ENCODE data around the gene SCNN1B. TPM values are rescaled to one million over a fixed set of nuclear protein-coding genes. Genes with fewer than 3 reads are reported as not detected.

Gene SCNN1B
- total RNA-seq, 2 experiments from 2014 or later: not detected

DNA sequence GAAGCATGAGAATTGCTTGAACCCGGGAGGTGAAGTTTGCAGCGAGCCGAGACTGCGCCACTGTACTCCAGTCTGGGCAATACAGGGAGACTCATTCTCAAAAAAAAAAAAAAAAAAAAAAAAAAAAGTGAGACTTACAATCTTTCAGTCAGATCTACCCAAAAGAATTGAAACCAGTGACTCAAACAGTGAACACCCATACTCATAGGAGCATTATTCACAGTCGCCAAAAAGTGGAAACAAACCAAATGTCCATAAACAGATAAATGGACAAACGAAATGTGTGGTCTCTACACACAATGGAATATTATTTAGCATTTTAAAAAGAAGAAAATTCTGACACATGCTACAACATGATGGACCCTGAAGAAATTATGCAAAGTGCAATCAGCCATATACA is 9.1 kb upstream of the SCNN1B start:
- no peak overlapping the region for H3K4me3 ChIP-seq (ENCODE audit: low read length)
- intact Hi-C loops (cut with DNase I, micrococcal nuclease): no loop called here
- Mint-ChIP-seq H3K4me1 (ENCODE audit: low read depth) (no peaks in the 10 kb centered on the region), H3K27ac (no peak overlapping the region), H3K9me3 (no peaks in the 10 kb centered on the region), H3K36me3 (ENCODE audit: low read depth) (no peaks in the 10 kb centered on the region), H3K27me3 (peaks cover 35% of the 10 kb centered on the region), H3K4me3 (no peak overlapping the region)
- ChIA-PET POLR2A (no interaction called here), CTCF (no interaction called here)
- H3K27ac ChIP-seq (ENCODE audit: low read depth in 1 of 2, low read length in 2 of 2): no peak overlapping the region
- H3K4me1 ChIP-seq (ENCODE audit: insufficient read depth, low read length): no peaks in the 10 kb centered on the region
- ATAC-seq (ENCODE audit: poor library complexity) (no peak), DNase-seq (no peak)
- TF ChIP-seq, protein P1, sequence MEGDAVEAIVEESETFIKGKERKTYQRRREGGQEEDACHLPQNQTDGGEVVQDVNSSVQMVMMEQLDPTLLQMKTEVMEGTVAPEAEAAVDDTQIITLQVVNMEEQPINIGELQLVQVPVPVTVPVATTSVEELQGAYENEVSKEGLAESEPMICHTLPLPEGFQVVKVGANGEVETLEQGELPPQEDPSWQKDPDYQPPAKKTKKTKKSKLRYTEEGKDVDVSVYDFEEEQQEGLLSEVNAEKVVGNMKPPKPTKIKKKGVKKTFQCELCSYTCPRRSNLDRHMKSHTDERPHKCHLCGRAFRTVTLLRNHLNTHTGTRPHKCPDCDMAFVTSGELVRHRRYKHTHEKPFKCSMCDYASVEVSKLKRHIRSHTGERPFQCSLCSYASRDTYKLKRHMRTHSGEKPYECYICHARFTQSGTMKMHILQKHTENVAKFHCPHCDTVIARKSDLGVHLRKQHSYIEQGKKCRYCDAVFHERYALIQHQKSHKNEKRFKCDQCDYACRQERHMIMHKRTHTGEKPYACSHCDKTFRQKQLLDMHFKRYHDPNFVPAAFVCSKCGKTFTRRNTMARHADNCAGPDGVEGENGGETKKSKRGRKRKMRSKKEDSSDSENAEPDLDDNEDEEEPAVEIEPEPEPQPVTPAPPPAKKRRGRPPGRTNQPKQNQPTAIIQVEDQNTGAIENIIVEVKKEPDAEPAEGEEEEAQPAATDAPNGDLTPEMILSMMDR (IDR thresholded peaks at IDR 0.05): no peak
- H3K36me3 ChIP-seq (ENCODE audit: insufficient read depth, low read length): no peaks in the 10 kb centered on the region
- peaks cover 0 to 9% of the 10 kb centered on the region in 2 experiments for H3K9me3 ChIP-seq (ENCODE audit: control insufficient read depth in 1 of 2, insufficient read depth in 1 of 2, low read length in 2 of 2)
- no peaks in the 10 kb centered on the region for H3K27me3 ChIP-seq (ENCODE audit: control insufficient read depth in 1 of 2, insufficient read depth in 2 of 2, low read length in 2 of 2)

DNA sequence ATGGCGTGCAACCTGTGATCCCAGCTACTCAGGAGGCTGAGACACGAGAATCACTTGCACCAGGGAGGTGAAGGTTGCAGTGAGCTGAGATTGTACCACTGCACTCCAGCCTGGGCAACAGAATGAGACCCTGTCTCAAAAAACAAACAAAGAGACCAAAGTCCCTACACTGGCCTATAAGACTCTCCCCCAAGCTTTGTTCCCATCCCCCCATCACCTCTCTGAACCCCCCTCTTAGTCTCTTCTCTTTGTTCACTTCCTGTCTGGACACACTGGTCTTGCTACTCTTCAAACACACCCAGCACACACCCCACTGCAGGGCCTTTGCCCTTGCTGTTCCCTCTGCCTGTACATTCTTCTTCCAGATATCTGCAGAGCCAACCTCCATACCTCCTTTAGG is 7.8 kb upstream of the SCNN1B start:
- intact Hi-C loops (cut with DNase I, micrococcal nuclease): no loop called here
- ChIA-PET CTCF (no interaction called here), POLR2A (no interaction called here)

DNA sequence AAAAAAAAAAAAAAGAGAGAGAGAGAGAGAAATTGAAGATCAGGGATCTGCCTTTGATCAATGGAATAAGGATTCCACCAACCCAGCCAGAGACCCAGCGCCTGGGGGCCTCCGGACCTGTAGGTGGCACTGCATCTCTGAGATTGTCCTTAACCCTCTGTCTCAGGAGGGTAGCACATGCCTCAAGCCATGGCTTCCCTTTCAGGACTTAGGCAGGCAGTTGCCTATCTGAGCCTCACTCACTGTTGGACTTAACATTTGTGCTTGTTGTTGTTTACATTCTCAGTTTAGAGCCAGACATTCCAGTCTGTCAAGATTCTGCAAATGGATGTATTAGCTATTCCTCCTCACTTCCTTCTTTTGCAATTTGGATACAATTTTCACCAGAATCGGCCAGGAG is 5.1 kb upstream of the SCNN1B start:
- no peak overlapping the region for H3K4me3 Mint-ChIP-seq
- Histone ChIP-seq H3K4me3 (ENCODE audit: low read length) (no peak overlapping the region), H3K27ac (ENCODE audit: low read depth in 1 of 2, low read length in 2 of 2) (no peak overlapping the region), H3K36me3 (ENCODE audit: insufficient read depth, low read length) (no peaks in the 10 kb centered on the region), H3K27me3 (ENCODE audit: control insufficient read depth in 1 of 2, insufficient read depth in 2 of 2, low read length in 2 of 2) (peaks cover 11 to 13% of the 10 kb centered on the region in 2 experiments), H3K4me1 (ENCODE audit: insufficient read depth, low read length) (no peaks in the 10 kb centered on the region), H3K9me3 (ENCODE audit: control insufficient read depth in 1 of 2, insufficient read depth in 1 of 2, low read length in 2 of 2) (peaks cover 0 to 13% of the 10 kb centered on the region in 2 experiments)
- no peak overlapping the region for H3K27ac Mint-ChIP-seq
- TF ChIP-seq, protein P1 (IDR thresholded peaks at IDR 0.05): no peak
- no peak for ATAC-seq (ENCODE audit: poor library complexity)
- ChIA-PET CTCF (no interaction called here), POLR2A (no interaction called here)
- H3K9me3 Mint-ChIP-seq: no peaks in the 10 kb centered on the region
- H3K36me3 Mint-ChIP-seq (ENCODE audit: low read depth): no peaks in the 10 kb centered on the region
- H3K4me1 Mint-ChIP-seq (ENCODE audit: low read depth): no peaks in the 10 kb centered on the region
- peaks cover 63% of the 10 kb centered on the region for H3K27me3 Mint-ChIP-seq
- no peak for DNase-seq
- intact Hi-C loops (cut with DNase I, micrococcal nuclease): no loop called here

More for the DNA sequence above, 7.8 kb upstream of the SCNN1B start:
- H3K4me3 ChIP-seq (ENCODE audit: low read length): no peak overlapping the region
- H3K36me3 Mint-ChIP-seq (ENCODE audit: low read depth): no peaks in the 10 kb centered on the region
- ATAC-seq (ENCODE audit: poor library complexity) (no peak), DNase-seq (no peak)
- TF ChIP-seq, protein P1 (IDR thresholded peaks at IDR 0.05): no peak
- no peak overlapping the region for H3K27ac ChIP-seq (ENCODE audit: low read depth in 1 of 2, low read length in 2 of 2)
- H3K36me3 ChIP-seq (ENCODE audit: insufficient read depth, low read length): no peaks in the 10 kb centered on the region
- H3K4me1 ChIP-seq (ENCODE audit: insufficient read depth, low read length): no peaks in the 10 kb centered on the region
- H3K9me3 ChIP-seq (ENCODE audit: control insufficient read depth in 1 of 2, insufficient read depth in 1 of 2, low read length in 2 of 2): peaks cover 0 to 9% of the 10 kb centered on the region in 2 experiments
- no peaks in the 10 kb centered on the region for H3K9me3 Mint-ChIP-seq
- no peak overlapping the region for H3K27ac Mint-ChIP-seq
- no peak overlapping the region for H3K4me3 Mint-ChIP-seq
- peaks cover 45% of the 10 kb centered on the region for H3K27me3 Mint-ChIP-seq
- no peaks in the 10 kb centered on the region for H3K4me1 Mint-ChIP-seq (ENCODE audit: low read depth)
- H3K27me3 ChIP-seq (ENCODE audit: control insufficient read depth in 1 of 2, insufficient read depth in 2 of 2, low read length in 2 of 2): peaks cover 0 to 2% of the 10 kb centered on the region in 2 experiments
